Osteoblast (primary cell): Measurements from ENCODE around the gene CTU2. TPM values are rescaled to one million over a fixed set of nuclear protein-coding genes. Genes with fewer than 3 reads are reported as not detected.

ENCODE experiments used
- DNase-seq: peaks from one replicate; pipeline ENCODE4 v3.0.0; 2011; ENCODE audit warnings: low spot score, mixed read lengths; ENCODE audit not compliant: insufficient read length; ENCODE audit errors: missing footprints
- H2AFZ ChIP-seq: 2 replicates; pipeline ENCODE4 v1.6.0; 2011; ENCODE audit warnings: mild to moderate bottlenecking, low read length
- H3K27ac ChIP-seq: 2 replicates; pipeline ENCODE4 v1.5.1; 2011; ENCODE audit warnings: mild to moderate bottlenecking, low read depth, low read length, moderate library complexity
- H3K27me3 ChIP-seq: 2 replicates; pipeline ENCODE4 v1.6.0; 2012; ENCODE audit warnings: mild to moderate bottlenecking, control low read depth, inconsistent platforms, low read length, moderate library complexity; ENCODE audit not compliant: insufficient read depth
- H3K36me3 ChIP-seq: 2 replicates; pipeline ENCODE4 v1.5.1; 2011; ENCODE audit warnings: mild to moderate bottlenecking, low read length, control low read depth, moderate library complexity; ENCODE audit not compliant: insufficient read depth
- H3K4me1 ChIP-seq: 2 replicates; pipeline ENCODE4 v1.5.1; 2011; ENCODE audit warnings: mild to moderate bottlenecking, low read length, control low read depth, moderate library complexity; ENCODE audit not compliant: insufficient read depth
- H3K4me2 ChIP-seq: 2 replicates; pipeline ENCODE4 v1.6.0; 2011; ENCODE audit warnings: mild to moderate bottlenecking, low read length; ENCODE audit not compliant: insufficient read depth
- H3K4me3 ChIP-seq: fragments of 200-600 bp; sonication (generic); 3 replicates; pipeline ENCODE4 v1.5.1; 2012; ENCODE audit warnings: mild to moderate bottlenecking, low read length, inconsistent platforms; ENCODE audit not compliant: insufficient read depth
- H3K79me2 ChIP-seq: 2 replicates; pipeline ENCODE4 v1.6.0; 2012; ENCODE audit warnings: mild to moderate bottlenecking, low read length, control low read depth, inconsistent platforms; ENCODE audit not compliant: insufficient read depth
- H3K9me3 ChIP-seq: 2 replicates; pipeline ENCODE4 v1.5.1; 2011; ENCODE audit warnings: low read depth, low read length, control low read depth
- H4K20me1 ChIP-seq: 2 replicates; pipeline ENCODE4 v1.6.0; 2012; ENCODE audit warnings: mild to moderate bottlenecking, low read length, control low read depth; ENCODE audit not compliant: insufficient read depth
- CTCF ChIP-seq: IDR thresholded peaks from 2 replicates; pipeline ENCODE4 v1.5.1; 2011; ENCODE audit warnings: mild to moderate bottlenecking, low read depth, low read length, moderate library complexity; ENCODE audit errors: extremely low read depth
- total RNA-seq: library from RNA; depleted of rRNA; stranded (reverse); fragments of >200 nt; gene quantifications from 2 replicates; pipeline ENCODE4 v1.2.3, GENCODE V29; 2012

CTU2 gene
- total RNA-seq, 1 donor: 14.8 TPM

GRCh38 chr16:88671806-88672205 is 34.5 kb upstream of the CTU2 start:
- Histone ChIP-seq H3K4me2 (no peak overlapping the region), H3K36me3 (peaks cover 5% of the 10 kb centered on the region), H3K27me3 (no peaks in the 10 kb centered on the region), H3K4me1 (peaks cover 6% of the 10 kb centered on the region), H3K27ac (no peak overlapping the region), H2AFZ (no peak overlapping the region), H4K20me1 (no peaks in the 10 kb centered on the region), H3K4me3 (no peak overlapping the region), H3K9me3 (no peaks in the 10 kb centered on the region), H3K79me2 (no peaks in the 10 kb centered on the region)
- no peak for DNase-seq
- TF ChIP-seq CTCF: no peak

GRCh38 chr16:88672776-88673175 is 33.5 kb upstream of the CTU2 start:
- TF ChIP-seq CTCF: peak; percentile 22
- Histone ChIP-seq H3K4me3 (no peak overlapping the region), H3K79me2 (no peaks in the 10 kb centered on the region), H3K4me1 (peaks cover 6% of the 10 kb centered on the region), H3K36me3 (peaks cover 5% of the 10 kb centered on the region), H2AFZ (no peak overlapping the region), H3K4me2 (no peak overlapping the region), H4K20me1 (no peaks in the 10 kb centered on the region), H3K9me3 (no peaks in the 10 kb centered on the region), H3K27me3 (peaks cover 6% of the 10 kb centered on the region), H3K27ac (no peak overlapping the region)
- peak; percentile 51 for DNase-seq

- no peak overlapping the region for H3K4me2 ChIP-seq
- H3K36me3 ChIP-seq: peaks cover 5% of the 10 kb centered on the region
- H3K9me3 ChIP-seq: no peaks in the 10 kb centered on the region
- no peak for DNase-seq
- no peak overlapping the region for H3K4me3 ChIP-seq
- no peak overlapping the region for H2AFZ ChIP-seq
- peaks cover 6% of the 10 kb centered on the region for H3K4me1 ChIP-seq
- no peak overlapping the region for H3K27ac ChIP-seq
- no peaks in the 10 kb centered on the region for H3K79me2 ChIP-seq
- H4K20me1 ChIP-seq: no peaks in the 10 kb centered on the region
- TF ChIP-seq CTCF: no peak
- H3K27me3 ChIP-seq: peaks cover 16% of the 10 kb centered on the region
Observed at GRCh38 chr16:88673716-88674379, 32.5 kb upstream of the CTU2 start.

- Histone ChIP-seq H4K20me1 (peaks cover 2% of the 10 kb centered on the region), H3K79me2 (no peaks in the 10 kb centered on the region), H3K36me3 (peaks cover 5% of the 10 kb centered on the region), H3K4me2 (no peak overlapping the region), H3K4me1 (peaks cover 2% of the 10 kb centered on the region), H2AFZ (no peak overlapping the region), H3K27ac (no peak overlapping the region), H3K4me3 (no peak overlapping the region), H3K9me3 (no peaks in the 10 kb centered on the region), H3K27me3 (peaks cover 31% of the 10 kb centered on the region)
- TF ChIP-seq CTCF: no peak
- no peak for DNase-seq
Observed at GRCh38 chr16:88676502-88677242, 29.6 kb upstream of the CTU2 start.
